ENCODE results near the gene RBM28. TPM values are rescaled to one million over a fixed set of nuclear protein-coding genes. Genes with fewer than 3 reads are reported as not detected.

Gene RBM28
- total and polyA plus RNA-seq, 2 of the 8 experiments (the other 6 are each of a cell fraction or from before 2014, with no cell fraction given) = 12.8 to 65.3 TPM

GRCh38 chr7:128260069-128260795 lies 83.5 kb downstream of the RBM28 start (continued):
- TF ChIP-seq CHD7 (IDR thresholded peaks at IDR 0.05; ENCODE audit: insufficient replicate concordance, low read length) = no peak
- TF ChIP-seq TEAD4 (IDR thresholded peaks at IDR 0.05; ENCODE audit: low read depth, low read length) = no peak
- no peak for TF ChIP-seq EZH2 (IDR thresholded peaks at IDR 0.05; ENCODE audit: low read depth, low read length, severe bottlenecking)
- no peak for TF ChIP-seq CBX5 (IDR thresholded peaks at IDR 0.05; ENCODE audit: low read depth, low read length)
